GM12874 (cell line): ENCODE measurements around the gene EFHD2.

Experiments used
- CTCF ChIP-seq: IDR thresholded peaks from 2 replicates; pipeline ENCODE4 v1.5.1; 2011; ENCODE audit warnings: low read depth, mild to moderate bottlenecking, control low read depth, low read length, moderate library complexity; ENCODE audit not compliant: insufficient read depth

The EFHD2 gene

GRCh38 chr1:15454256-15454655, 44.6 kb downstream of the EFHD2 start:
- TF ChIP-seq CTCF = no peak

DNA sequence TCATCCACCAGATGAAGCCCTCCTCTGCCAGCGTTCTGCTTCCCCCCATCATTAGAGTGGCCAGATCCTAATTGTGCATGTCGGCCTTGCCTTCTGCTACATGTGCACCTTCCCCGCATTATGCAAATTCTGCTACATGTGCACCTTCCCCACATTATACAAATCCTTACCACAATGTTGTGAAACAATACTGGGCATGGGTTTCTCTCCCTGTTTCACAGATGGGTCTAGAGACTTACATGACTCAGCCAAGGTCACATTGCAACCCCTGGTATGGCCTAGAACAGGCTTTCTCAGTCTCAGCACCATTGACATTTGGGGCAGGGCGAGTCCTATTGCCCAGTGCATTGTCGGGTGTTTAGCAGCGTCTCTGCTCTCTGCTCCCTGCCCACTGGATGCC, 45.8 kb downstream of the EFHD2 start:
- TF ChIP-seq CTCF = no peak

DNA sequence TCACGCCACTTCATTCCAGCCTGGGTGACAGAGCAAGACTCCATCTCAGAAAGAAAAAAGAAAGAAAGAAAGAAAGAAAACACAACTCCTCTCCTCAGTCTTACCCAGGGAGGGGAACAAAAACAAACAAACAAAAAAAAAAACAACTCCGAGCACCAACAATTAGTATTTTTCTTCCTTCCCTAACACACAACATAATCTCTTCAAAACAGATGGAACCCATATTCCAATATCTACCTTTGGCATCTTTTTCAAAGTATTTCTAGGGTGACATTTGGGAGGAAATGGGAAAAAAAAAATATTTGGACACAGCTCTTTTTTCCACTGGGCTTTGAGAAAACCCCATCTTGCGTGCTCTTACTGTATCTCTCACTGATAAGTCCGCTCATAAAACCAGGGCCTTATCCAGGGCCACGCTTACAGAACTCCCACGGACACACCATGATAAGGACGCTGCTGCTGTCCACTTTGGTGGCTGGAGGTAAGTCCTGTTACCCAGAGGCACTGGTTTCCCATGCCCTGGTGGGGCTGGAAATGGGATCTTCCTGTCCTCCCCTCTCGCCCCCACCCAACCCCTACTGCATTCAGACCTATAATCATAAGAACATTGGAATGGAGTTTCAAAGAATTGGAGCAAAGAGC, 46.7 kb downstream of the EFHD2 start, which contains the start of gene CELA2A:
Gene CELA2A, plus strand, starts transcription at position 420 of the 642 bp plus-strand sequence. Its CDS starts 22 bp downstream, at position 442.
- no peak for TF ChIP-seq CTCF

GRCh38 chr1:15457585-15457984, 47.9 kb downstream of the EFHD2 start:
- no peak for TF ChIP-seq CTCF

- no peak for TF ChIP-seq CTCF
Observed at GRCh38 chr1:15459771-15460707, 50.4 kb downstream of the EFHD2 start.

GRCh38 chr1:15460708-15461095, 51.0 kb downstream of the EFHD2 start:
- no peak for TF ChIP-seq CTCF

DNA sequence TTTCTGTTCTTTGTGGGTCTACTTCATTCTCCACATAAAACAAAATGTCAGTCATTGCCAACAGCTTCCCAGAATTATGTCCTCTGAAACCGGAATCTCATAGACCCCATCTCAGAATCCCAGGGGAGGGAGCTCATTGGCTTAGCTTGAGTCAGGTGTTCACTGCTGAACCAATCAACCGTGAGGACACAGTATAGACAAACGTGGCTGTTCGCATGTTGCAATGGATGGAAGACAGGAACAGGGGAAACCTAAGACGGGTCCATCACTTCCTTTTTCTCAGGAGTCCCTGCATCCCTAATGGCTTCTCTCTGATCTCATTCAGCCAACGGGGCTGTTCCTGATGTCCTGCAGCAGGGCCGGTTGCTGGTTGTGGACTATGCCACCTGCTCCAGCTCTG, 56.0 kb downstream of the EFHD2 start:
- TF ChIP-seq CTCF = no peak
